HEK293 (cell line): Measurements from ENCODE around the gene LMAN1L.

Source experiments
- CTCF ChIA-PET: fragments of 350-600 bp; formaldehyde crosslinking; extraction: SDS; loops from one replicate; lab custom pipeline; 2021; ENCODE audit warnings: antibody characterized with exemption; lab: Yijun Ruan, JAX
- POLR2A ChIA-PET: fragments of 300-600 bp; formaldehyde crosslinking; extraction: SDS; loops from one replicate; lab custom pipeline; 2020; ENCODE audit warnings: antibody characterized with exemption, inconsistent platforms; lab: Yijun Ruan, JAX
- H3K27ac ChIP-seq: fragments of 200-500 bp; sonication (Bioruptor generic); 2 replicates; pipeline ENCODE4 v1.5.1; 2014; ENCODE audit warnings: low read depth, low read length, control low read depth, inconsistent platforms; ENCODE audit errors: extremely low read depth
- H3K36me3 ChIP-seq, 2 experiments: fragments of 200-500 bp in 1 of 2; sonication (Bioruptor generic) in 1 of 2; 1 replicate in 1 of 2; 2 replicates in 1 of 2; pipeline ENCODE4 v1.5.1; 2014 to 2017; ENCODE audit warnings: inconsistent platforms in 2 of 2, low read length in 2 of 2; ENCODE audit not compliant: control insufficient read depth in 2 of 2, insufficient read depth in 1 of 2
- H3K4me1 ChIP-seq: fragments of 200-500 bp; sonication (Bioruptor generic); 2 replicates; pipeline ENCODE4 v1.5.1; 2014; ENCODE audit warnings: mild to moderate bottlenecking, low read length, inconsistent platforms; ENCODE audit not compliant: control insufficient read depth, insufficient read depth
- H3K4me3 ChIP-seq: 2 replicates; pipeline ENCODE4 v1.5.1; 2011; ENCODE audit warnings: low read depth, mild to moderate bottlenecking, control low read depth, low read length, moderate library complexity
- H3K9me3 ChIP-seq: fragments of 200-500 bp; sonication (Bioruptor generic); 2 replicates; pipeline ENCODE4 v1.5.1; 2014; ENCODE audit warnings: low read depth, low read length, inconsistent platforms; ENCODE audit not compliant: control insufficient read depth, insufficient read depth
- GFI1B ChIP-seq: fragments of 450-650 bp; formaldehyde crosslinking; IDR thresholded peaks from 2 replicates; pipeline ENCODE4 v1.5.1; 2016; ENCODE audit warnings: missing biosample characterization, missing genetic modification characterization
- MYNN ChIP-seq: fragments of 450-650 bp; formaldehyde crosslinking; IDR thresholded peaks from 2 replicates; pipeline ENCODE4 v1.5.1; 2016; ENCODE audit warnings: missing biosample characterization, missing genetic modification characterization, borderline replicate concordance
- OVOL3 ChIP-seq: fragments of 450-650 bp; formaldehyde crosslinking; IDR thresholded peaks from 2 replicates; pipeline ENCODE4 v1.5.1; 2016; ENCODE audit warnings: missing biosample characterization, missing genetic modification characterization
- PRDM10 ChIP-seq: fragments of 450-650 bp; formaldehyde crosslinking; IDR thresholded peaks from 2 replicates; pipeline ENCODE4 v1.5.1; 2016; ENCODE audit warnings: missing biosample characterization, missing genetic modification characterization
- SALL2 ChIP-seq: fragments of 450-650 bp; formaldehyde crosslinking; IDR thresholded peaks from 2 replicates; pipeline ENCODE4 v1.5.0; 2017; ENCODE audit warnings: missing biosample characterization, mild to moderate bottlenecking, missing genetic modification characterization, borderline replicate concordance
- SCRT1 ChIP-seq: fragments of 450-650 bp; formaldehyde crosslinking; IDR thresholded peaks from 2 replicates; pipeline ENCODE4 v1.5.1; 2016; ENCODE audit warnings: missing biosample characterization, missing genetic modification characterization, borderline replicate concordance
- SP2 ChIP-seq: fragments of 450-650 bp; formaldehyde crosslinking; IDR thresholded peaks from 2 replicates; pipeline ENCODE4 v1.5.1; 2016; ENCODE audit warnings: missing biosample characterization, missing genetic modification characterization
- SP7 ChIP-seq: fragments of 450-650 bp; formaldehyde crosslinking; IDR thresholded peaks from 2 replicates; pipeline ENCODE4 v1.5.1; 2016; ENCODE audit warnings: missing biosample characterization, missing genetic modification characterization
- WT1 ChIP-seq: fragments of 450-650 bp; formaldehyde crosslinking; IDR thresholded peaks from 2 replicates; pipeline ENCODE4 v1.5.1; 2016; ENCODE audit warnings: missing biosample characterization, missing genetic modification characterization
- ZNF140 ChIP-seq: fragments of 450-650 bp; formaldehyde crosslinking; IDR thresholded peaks from 2 replicates; pipeline ENCODE4 v1.5.1; 2016; ENCODE audit warnings: missing biosample characterization, missing genetic modification characterization
- ZNF202 ChIP-seq: fragments of 450-650 bp; formaldehyde crosslinking; IDR thresholded peaks from 2 replicates; pipeline ENCODE4 v1.5.1; 2016; ENCODE audit warnings: missing biosample characterization, missing genetic modification characterization, borderline replicate concordance
- ZNF280C ChIP-seq: fragments of 450-650 bp; formaldehyde crosslinking; IDR thresholded peaks from 2 replicates; pipeline ENCODE4 v1.5.1; 2016; ENCODE audit warnings: missing biosample characterization, missing genetic modification characterization
- ZNF335 ChIP-seq: fragments of 450-650 bp; formaldehyde crosslinking; conservative IDR thresholded peaks from 2 replicates; pipeline ENCODE4 v1.5.1; 2016; ENCODE audit warnings: missing biosample characterization, missing genetic modification characterization
- ZNF362 ChIP-seq: fragments of 450-650 bp; formaldehyde crosslinking; IDR thresholded peaks from 2 replicates; pipeline ENCODE4 v1.5.1; 2016; ENCODE audit warnings: missing biosample characterization, missing genetic modification characterization
- ZNF391 ChIP-seq: fragments of 450-650 bp; formaldehyde crosslinking; IDR thresholded peaks from 2 replicates; pipeline ENCODE4 v1.5.1; 2016; ENCODE audit warnings: low read depth, missing biosample characterization, missing genetic modification characterization, borderline replicate concordance
- ZNF521 ChIP-seq: fragments of 450-650 bp; formaldehyde crosslinking; IDR thresholded peaks from 2 replicates; pipeline ENCODE4 v1.5.1; 2017; ENCODE audit warnings: missing biosample characterization, mild to moderate bottlenecking, missing genetic modification characterization
- ZNF548 ChIP-seq: fragments of 450-650 bp; formaldehyde crosslinking; IDR thresholded peaks from 2 replicates; pipeline ENCODE4 v1.5.1; 2016; ENCODE audit warnings: missing biosample characterization, missing genetic modification characterization
- ZNF558 ChIP-seq: fragments of 450-650 bp; formaldehyde crosslinking; IDR thresholded peaks from 2 replicates; pipeline ENCODE4 v1.5.1; 2016; ENCODE audit warnings: missing biosample characterization, missing genetic modification characterization
- ZNF623 ChIP-seq: fragments of 450-650 bp; formaldehyde crosslinking; IDR thresholded peaks from 2 replicates; pipeline ENCODE4 v1.5.1; 2016; ENCODE audit warnings: missing biosample characterization, missing genetic modification characterization
- ZNF747 ChIP-seq: fragments of 450-650 bp; formaldehyde crosslinking; IDR thresholded peaks from 2 replicates; pipeline ENCODE4 v1.5.1; 2016; ENCODE audit warnings: missing biosample characterization, missing genetic modification characterization
- ZNF777 ChIP-seq: fragments of 450-650 bp; formaldehyde crosslinking; IDR thresholded peaks from 2 replicates; pipeline ENCODE4 v1.5.1; 2017; ENCODE audit warnings: missing biosample characterization, missing genetic modification characterization, borderline replicate concordance
- ZNF830 ChIP-seq: fragments of 450-650 bp; IDR thresholded peaks from 2 replicates; pipeline ENCODE4 v1.5.0; 2018; ENCODE audit warnings: missing biosample characterization, missing genetic modification characterization, low read depth, mild to moderate bottlenecking, moderate library complexity
- ZXDB ChIP-seq: fragments of 450-650 bp; formaldehyde crosslinking; IDR thresholded peaks from 2 replicates; pipeline ENCODE4 v1.5.1; 2016; ENCODE audit warnings: missing biosample characterization, missing genetic modification characterization

Gene LMAN1L

GRCh38 chr15:74812533-74812932 lies at the start of gene LMAN1L:
LMAN1L (plus strand) TSS chr15:74812835; CDS start chr15:74812855, 20 bp downstream.
- Histone ChIP-seq H3K27ac (no peak within 1 kb of the TSS), H3K4me1 (no peaks in the 10 kb centered on the region), H3K9me3 (no peaks in the 10 kb centered on the region), H3K36me3 (no peaks in the 10 kb centered on the region), H3K4me3 (no peak within 1 kb of the TSS)
- POLR2A ChIA-PET = interaction anchor here (0.6 kb wide), 1 partner anchor 13 kb away, joined by 3 read pairs; no protein-coding TSS in a partner anchor
- TF ChIP-seq ZNF777 (no peak), ZNF521 (tag by site-specific recombination) (no peak), ZNF202 (tag by site-specific recombination) (no peak), GFI1B (tag by site-specific recombination) (no peak), MYNN (no peak), PRDM10 (tag by site-specific recombination) (0 out of 2 replicates have a peak, but pooled peaks have one; percentile 13)
- CTCF ChIA-PET = interaction anchor here (0.8 to 7.1 kb wide), 2 partner anchors 21 to 42 kb away, joined by 4 to 65 read pairs; no protein-coding TSS in a partner anchor

GRCh38 chr15:74763416-74763815 lies 49.2 kb upstream of the LMAN1L start:
- CTCF ChIA-PET = interaction anchor here (0.7 to 21.6 kb wide), 5 partner anchors 8 to 436 kb away, joined by 3 to 800 read pairs (median 3); no protein-coding TSS in a partner anchor
- POLR2A ChIA-PET = interaction anchor here (0.5 kb wide), 1 partner anchor 9 kb away, joined by 5 read pairs; no protein-coding TSS in a partner anchor

More at GRCh38 chr15:74763416-74763815, 49.2 kb upstream of the LMAN1L start:
- TF ChIP-seq ZNF623 (no peak), ZXDB (tag by site-specific recombination) (no peak), ZNF280C (tag by site-specific recombination) (no peak), ZNF140 (tag by site-specific recombination) (no peak), SCRT1 (no peak), SP2 (tag by site-specific recombination) (no peak), ZNF558 (tag by site-specific recombination) (no peak), ZNF830 (tag by site-specific recombination) (no peak), ZNF335 (tag by site-specific recombination) (no peak), OVOL3 (tag by site-specific recombination) (no peak), SP7 (tag by site-specific recombination) (no peak), ZNF747 (tag by site-specific recombination) (no peak), SALL2 (no peak), PRDM10 (tag by site-specific recombination) (no peak), ZNF548 (tag by site-specific recombination) (no peak), ZNF362 (tag by site-specific recombination) (no peak), ZNF391 (tag by site-specific recombination) (no peak), WT1 (tag by site-specific recombination) (no peak)
- Histone ChIP-seq H3K27ac (no peak overlapping the region), H3K4me1 (no peaks in the 10 kb centered on the region), H3K9me3 (no peaks in the 10 kb centered on the region), H3K36me3 (no peaks in the 10 kb centered on the region), H3K4me3 (no peak overlapping the region)
